ENCODE data around the gene FBLN2. TPM values are rescaled to one million over a fixed set of nuclear protein-coding genes. Genes with fewer than 3 reads are reported as not detected.

FBLN2 gene
- polyA plus RNA-seq, 4 donors, result 0.45 to 30.8 (median 2.9) TPM

DNA sequence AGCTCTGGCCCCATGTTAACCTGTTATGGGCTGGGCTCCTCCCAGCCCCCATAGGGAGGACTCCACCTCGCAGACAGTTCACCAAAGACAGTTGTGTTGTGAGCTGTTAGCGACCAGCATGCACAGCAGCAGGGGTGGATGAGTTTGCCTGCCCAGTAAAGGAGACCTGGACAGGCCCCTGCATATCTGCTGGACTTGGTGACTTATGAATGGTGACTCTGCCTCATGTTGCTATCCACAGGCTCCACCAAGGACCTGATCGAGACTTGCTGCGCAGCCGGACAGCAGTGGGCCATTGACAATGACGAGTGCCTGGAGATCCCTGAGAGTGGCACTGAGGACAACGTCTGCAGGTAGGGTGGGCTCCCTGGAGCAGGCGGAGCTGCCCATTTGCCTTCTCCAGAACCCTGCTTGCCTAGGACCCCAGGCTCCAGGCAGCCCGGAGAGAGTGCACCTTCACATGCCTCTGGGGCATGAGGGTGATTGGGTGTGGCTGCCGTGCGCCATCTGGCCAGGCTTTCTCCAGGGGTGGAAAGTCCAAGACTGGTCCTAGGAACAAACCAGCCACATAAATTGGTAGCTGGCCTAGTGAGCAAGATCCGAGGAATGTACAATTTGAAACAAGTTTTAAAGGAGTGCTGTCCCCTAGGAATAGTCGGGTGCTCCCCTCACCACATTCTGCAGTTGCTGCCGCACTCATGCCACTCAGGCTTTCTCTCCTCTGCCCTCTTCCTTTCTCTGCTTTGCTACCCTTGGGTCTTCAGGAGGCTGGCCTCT lies 59.1 kb downstream of the FBLN2 start:
- Histone ChIP-seq H3K4me3 (ENCODE audit: low read depth in 1 of 3, low read length in 3 of 3) (no peak overlapping the region), H3K4me1 (ENCODE audit: control insufficient read depth in 3 of 3, insufficient read depth in 2 of 3, low read depth in 1 of 3, low read length in 2 of 3) (no peaks in the 10 kb centered on the region), H3K27ac (ENCODE audit: low read depth in 1 of 3, low read length in 2 of 3) (no peak overlapping the region), H3K36me3 (ENCODE audit: control insufficient read depth in 3 of 3, insufficient read depth in 2 of 3, low read depth in 1 of 3, low read length in 3 of 3) (no peaks in the 10 kb centered on the region), H3K9me3 (ENCODE audit: control insufficient read depth in 2 of 2, insufficient read depth in 1 of 2, low read depth in 1 of 2, low read length in 1 of 2) (no peaks in the 10 kb centered on the region), H3K27me3 (ENCODE audit: control insufficient read depth in 3 of 3, insufficient read depth in 3 of 3, low read length in 3 of 3) (no peaks in the 10 kb centered on the region)
- 62 to 81% (median 74%) methylated on average over 14 of the region's 14 CpGs for WGBS, 3 donors
- FAIRE-seq, result no peak
- peak in 1 of 2 donors; percentile 33 for DNase-seq

DNA sequence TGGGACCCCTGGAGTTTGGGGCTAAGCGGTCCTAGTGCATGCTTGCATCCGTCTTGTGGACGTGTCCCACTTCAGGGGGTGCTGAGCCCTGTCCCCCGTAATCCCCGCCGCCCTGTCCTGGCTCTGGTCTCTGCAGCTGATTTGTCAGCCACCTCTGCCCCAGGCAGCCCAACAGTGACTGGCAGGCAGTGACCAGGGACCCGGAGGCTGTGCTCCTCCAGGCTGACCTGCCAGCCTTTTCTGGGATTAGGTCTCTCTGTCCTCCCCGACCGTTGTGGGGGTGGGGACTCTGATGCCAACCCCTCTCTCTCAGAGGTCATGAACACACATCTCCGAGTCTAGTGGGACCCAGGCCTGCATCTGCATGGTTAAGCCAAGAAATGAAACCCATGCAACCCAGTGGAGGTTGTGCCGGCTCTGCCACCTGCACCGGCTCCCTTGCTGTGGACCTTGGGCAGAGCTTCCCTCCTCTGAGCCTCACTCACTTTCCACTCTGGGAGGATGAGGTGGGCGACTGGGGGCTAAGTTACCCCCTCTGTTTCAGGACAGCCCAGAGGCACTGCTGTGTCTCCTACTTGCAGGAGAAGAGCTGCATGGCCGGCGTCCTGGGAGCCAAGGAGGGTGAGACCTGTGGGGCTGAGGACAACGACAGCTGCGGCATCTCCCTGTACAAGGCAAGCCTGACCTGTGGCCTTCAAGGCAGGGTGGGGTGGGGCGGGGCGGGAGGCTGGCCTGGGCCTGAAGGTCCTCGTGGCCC lies 60.2 kb downstream of the FBLN2 start:
- no peaks in the 10 kb centered on the region for H3K27me3 ChIP-seq (ENCODE audit: control insufficient read depth in 3 of 3, insufficient read depth in 3 of 3, low read length in 3 of 3)
- no peaks in the 10 kb centered on the region for H3K9me3 ChIP-seq (ENCODE audit: control insufficient read depth in 2 of 2, insufficient read depth in 1 of 2, low read depth in 1 of 2, low read length in 1 of 2)
- DNase-seq (no peak), FAIRE-seq (no peak)
- H3K36me3 ChIP-seq (ENCODE audit: control insufficient read depth in 3 of 3, insufficient read depth in 2 of 3, low read depth in 1 of 3, low read length in 3 of 3), result no peaks in the 10 kb centered on the region
- no peak overlapping the region for H3K4me3 ChIP-seq (ENCODE audit: low read depth in 1 of 3, low read length in 3 of 3)
- no peak overlapping the region for H3K27ac ChIP-seq (ENCODE audit: low read depth in 1 of 3, low read length in 2 of 3)
- H3K4me1 ChIP-seq (ENCODE audit: control insufficient read depth in 3 of 3, insufficient read depth in 2 of 3, low read depth in 1 of 3, low read length in 2 of 3), result no peaks in the 10 kb centered on the region
- 82 to 85% (median 84%) methylated on average over 18 to 20 of the region's 20 CpGs for WGBS, 3 donors

DNA sequence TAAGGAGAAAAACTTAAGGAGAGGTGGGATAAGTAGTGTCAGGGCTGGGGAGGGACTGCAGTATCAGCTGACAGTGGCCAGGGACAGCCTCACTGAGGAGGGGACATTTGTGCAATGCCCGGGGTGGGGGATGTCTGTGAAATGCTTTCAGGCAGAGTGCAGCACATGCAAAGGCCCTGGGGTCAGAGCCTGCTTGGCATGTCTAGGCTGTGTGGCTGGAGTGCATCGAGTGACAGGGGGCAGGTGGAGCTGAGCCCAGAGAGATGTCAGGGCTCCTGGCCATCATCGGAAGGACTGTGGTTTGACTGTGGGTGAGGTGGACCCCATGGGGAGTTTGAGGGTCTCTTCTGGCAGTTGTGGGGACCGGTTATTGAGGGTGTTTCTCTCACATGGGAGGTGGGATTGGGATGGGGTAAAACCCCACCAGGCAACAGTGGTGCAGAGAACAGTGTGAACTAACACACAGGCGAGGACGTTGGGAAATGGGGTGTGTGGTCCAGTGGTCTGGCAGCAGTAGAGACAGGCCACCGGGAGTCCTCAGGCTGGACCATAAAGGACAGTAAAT lies 61.2 kb downstream of the FBLN2 start:
- no peak for DNase-seq
- Histone ChIP-seq H3K27me3 (ENCODE audit: control insufficient read depth in 3 of 3, insufficient read depth in 3 of 3, low read length in 3 of 3) (no peaks in the 10 kb centered on the region), H3K27ac (ENCODE audit: low read depth in 1 of 3, low read length in 2 of 3) (no peak overlapping the region), H3K36me3 (ENCODE audit: control insufficient read depth in 3 of 3, insufficient read depth in 2 of 3, low read depth in 1 of 3, low read length in 3 of 3) (no peaks in the 10 kb centered on the region), H3K4me1 (ENCODE audit: control insufficient read depth in 3 of 3, insufficient read depth in 2 of 3, low read depth in 1 of 3, low read length in 2 of 3) (no peaks in the 10 kb centered on the region), H3K9me3 (ENCODE audit: control insufficient read depth in 2 of 2, insufficient read depth in 1 of 2, low read depth in 1 of 2, low read length in 1 of 2) (no peaks in the 10 kb centered on the region), H3K4me3 (ENCODE audit: low read depth in 1 of 3, low read length in 3 of 3) (no peak overlapping the region)
- FAIRE-seq, result no peak
- 82 to 86% (median 84%) methylated on average over 7 of the region's 7 CpGs for WGBS, 3 donors

DNA sequence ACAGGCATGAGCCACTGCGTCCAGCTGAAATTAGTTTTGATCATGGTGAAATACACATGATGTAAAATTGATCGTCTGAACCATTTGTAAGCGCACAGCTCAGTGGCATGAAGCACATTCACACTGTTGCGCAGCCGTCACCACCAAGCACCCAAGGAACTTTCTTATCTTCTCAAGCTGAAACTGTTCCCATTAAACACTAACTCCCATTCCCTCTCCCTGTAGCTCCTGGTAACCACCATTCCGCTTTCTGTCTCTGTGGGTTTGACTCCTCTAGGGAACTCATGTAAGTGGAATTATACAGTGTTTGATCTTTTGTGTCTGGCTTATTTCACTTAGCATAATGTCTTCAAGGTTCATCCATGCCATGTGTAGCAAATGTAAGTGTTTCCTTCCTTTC lies 62.3 kb downstream of the FBLN2 start:
- Histone ChIP-seq H3K9me3 (ENCODE audit: control insufficient read depth in 2 of 2, insufficient read depth in 1 of 2, low read depth in 1 of 2, low read length in 1 of 2) (no peaks in the 10 kb centered on the region), H3K27me3 (ENCODE audit: control insufficient read depth in 3 of 3, insufficient read depth in 3 of 3, low read length in 3 of 3) (no peaks in the 10 kb centered on the region), H3K36me3 (ENCODE audit: control insufficient read depth in 3 of 3, insufficient read depth in 2 of 3, low read depth in 1 of 3, low read length in 3 of 3) (no peaks in the 10 kb centered on the region), H3K4me1 (ENCODE audit: control insufficient read depth in 3 of 3, insufficient read depth in 2 of 3, low read depth in 1 of 3, low read length in 2 of 3) (no peaks in the 10 kb centered on the region), H3K27ac (ENCODE audit: low read depth in 1 of 3, low read length in 2 of 3) (no peak overlapping the region), H3K4me3 (ENCODE audit: low read depth in 1 of 3, low read length in 3 of 3) (no peak overlapping the region)
- FAIRE-seq (no peak), DNase-seq (no peak)
- 76 to 90% (median 90%) methylated on average over 6 of the region's 6 CpGs for WGBS, 3 donors

DNA sequence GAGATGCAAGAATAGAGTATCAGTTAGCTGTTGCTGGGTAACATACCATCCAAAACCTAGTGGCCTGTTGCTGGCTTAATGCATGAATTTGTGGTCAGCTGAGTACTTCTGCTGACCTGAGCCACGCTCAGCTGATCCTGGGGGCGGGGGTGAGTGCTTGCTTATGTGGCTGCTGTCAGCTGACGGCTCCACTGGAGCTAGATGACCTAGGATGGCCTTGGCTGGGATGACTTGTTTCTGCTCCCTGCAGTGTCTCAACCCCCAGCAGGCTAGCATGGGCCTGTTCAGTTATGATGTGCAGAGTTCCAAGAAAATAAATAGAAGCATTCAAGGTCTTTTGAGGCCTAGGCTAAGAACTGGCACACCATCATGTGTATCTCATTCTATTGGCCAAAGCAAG lies 63.9 kb downstream of the FBLN2 start:
- no peak overlapping the region for H3K27ac ChIP-seq (ENCODE audit: low read depth in 1 of 3, low read length in 2 of 3)
- DNase-seq (no peak), FAIRE-seq (no peak)
- no peaks in the 10 kb centered on the region for H3K27me3 ChIP-seq (ENCODE audit: control insufficient read depth in 3 of 3, insufficient read depth in 3 of 3, low read length in 3 of 3)
- H3K9me3 ChIP-seq (ENCODE audit: control insufficient read depth in 2 of 2, insufficient read depth in 1 of 2, low read depth in 1 of 2, low read length in 1 of 2), result no peaks in the 10 kb centered on the region
- no peaks in the 10 kb centered on the region for H3K36me3 ChIP-seq (ENCODE audit: control insufficient read depth in 3 of 3, insufficient read depth in 2 of 3, low read depth in 1 of 3, low read length in 3 of 3)
- no peak overlapping the region for H3K4me3 ChIP-seq (ENCODE audit: low read depth in 1 of 3, low read length in 3 of 3)
- 82 to 87% (median 85%) methylated on average over 3 of the region's 3 CpGs for WGBS, 3 donors
- no peaks in the 10 kb centered on the region for H3K4me1 ChIP-seq (ENCODE audit: control insufficient read depth in 3 of 3, insufficient read depth in 2 of 3, low read depth in 1 of 3, low read length in 2 of 3)

DNA sequence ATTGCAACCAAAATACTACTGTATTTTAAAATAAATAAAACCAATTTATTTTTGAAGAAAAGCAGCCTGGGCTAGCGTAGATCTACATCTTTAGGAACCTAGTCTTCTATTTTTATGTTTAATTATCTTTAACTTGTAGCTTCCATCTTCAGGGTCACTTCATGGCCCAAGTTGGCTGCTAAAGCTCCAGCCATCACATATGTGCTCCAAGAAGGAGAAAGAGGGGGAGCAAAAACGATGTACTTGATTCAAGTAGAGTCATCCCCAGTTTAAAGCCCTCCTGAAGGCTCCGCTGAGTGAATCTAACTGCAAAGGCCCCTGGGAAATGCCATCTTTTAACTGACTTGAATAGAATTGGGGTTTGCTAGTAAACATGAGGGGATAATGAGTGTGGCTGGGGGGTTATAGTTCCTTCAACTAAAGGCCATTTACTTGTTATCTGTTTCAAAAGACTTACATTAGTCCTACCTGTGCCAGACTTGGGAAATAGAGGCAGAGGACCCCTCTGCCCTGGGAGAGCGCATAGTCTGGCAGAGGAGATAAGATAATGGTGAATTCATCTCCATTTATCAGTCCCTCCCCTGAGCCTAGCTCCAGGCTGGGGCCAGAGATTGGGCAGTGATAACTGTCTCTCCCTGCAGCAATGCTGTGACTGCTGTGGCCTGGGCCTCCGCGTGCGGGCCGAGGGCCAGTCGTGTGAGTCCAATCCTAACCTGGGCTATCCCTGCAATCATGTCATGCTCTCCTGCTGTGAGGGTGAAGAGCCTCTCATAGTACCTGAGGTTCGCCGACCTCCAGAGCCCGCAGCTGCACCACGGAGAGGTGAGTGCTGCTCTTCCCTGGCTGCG lies 64.6 kb downstream of the FBLN2 start:
- Histone ChIP-seq H3K27ac (ENCODE audit: low read depth in 1 of 3, low read length in 2 of 3) (no peak overlapping the region), H3K9me3 (ENCODE audit: control insufficient read depth in 2 of 2, insufficient read depth in 1 of 2, low read depth in 1 of 2, low read length in 1 of 2) (no peaks in the 10 kb centered on the region), H3K36me3 (ENCODE audit: control insufficient read depth in 3 of 3, insufficient read depth in 2 of 3, low read depth in 1 of 3, low read length in 3 of 3) (no peaks in the 10 kb centered on the region), H3K27me3 (ENCODE audit: control insufficient read depth in 3 of 3, insufficient read depth in 3 of 3, low read length in 3 of 3) (no peaks in the 10 kb centered on the region), H3K4me3 (ENCODE audit: low read depth in 1 of 3, low read length in 3 of 3) (no peak overlapping the region), H3K4me1 (ENCODE audit: control insufficient read depth in 3 of 3, insufficient read depth in 2 of 3, low read depth in 1 of 3, low read length in 2 of 3) (no peaks in the 10 kb centered on the region)
- 86 to 90% (median 87%) methylated on average over 14 of the region's 14 CpGs for WGBS, 3 donors
- no peak for FAIRE-seq
- no peak for DNase-seq

DNA sequence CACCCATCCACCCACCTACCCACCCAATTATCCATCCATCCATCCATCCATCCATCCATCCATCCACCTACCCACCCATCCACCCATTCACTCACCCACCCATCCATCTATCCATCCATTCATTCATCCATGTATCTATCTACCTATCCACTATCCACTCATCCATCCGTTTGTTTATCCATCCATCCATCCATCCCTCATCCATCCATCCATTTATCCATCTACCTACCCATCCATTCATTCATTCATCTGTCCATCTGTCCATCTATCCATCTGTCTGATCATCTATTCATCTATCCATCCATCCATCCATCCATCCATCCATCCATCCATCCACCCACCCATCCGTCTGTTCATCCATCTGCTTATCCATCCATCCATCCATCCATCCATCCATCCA lies 65.7 kb downstream of the FBLN2 start:
- no peaks in the 10 kb centered on the region for H3K27me3 ChIP-seq (ENCODE audit: control insufficient read depth in 3 of 3, insufficient read depth in 3 of 3, low read length in 3 of 3)
- 85 to 90% (median 86%) methylated on average over 2 of the region's 2 CpGs for WGBS, 3 donors
- no peak for FAIRE-seq

DNA sequence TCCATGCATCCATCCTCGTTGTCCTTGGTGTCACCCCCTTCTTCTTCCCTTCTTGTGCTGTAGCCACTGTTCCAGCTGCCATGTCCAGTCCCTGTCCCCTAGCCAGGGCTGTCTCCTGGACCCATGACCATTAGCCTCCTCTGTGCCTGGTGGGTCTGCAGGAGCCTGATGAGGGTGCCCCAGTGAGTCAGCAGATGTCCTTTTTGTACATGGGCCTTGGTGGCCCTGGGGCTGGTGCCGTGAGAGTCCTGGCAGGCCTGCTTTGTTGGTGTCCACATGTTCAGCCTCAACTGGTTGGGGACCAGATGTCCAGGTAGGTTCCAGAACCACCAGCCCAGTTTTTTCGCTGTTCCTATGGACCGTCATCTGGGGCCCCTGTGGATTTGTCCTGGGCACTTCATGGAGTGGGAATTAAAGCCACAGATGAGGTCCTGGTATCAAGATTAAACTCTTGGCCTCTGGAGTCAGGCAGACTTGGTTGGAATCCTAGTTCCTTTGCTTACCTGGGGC lies 66.1 kb downstream of the FBLN2 start:
- 81 to 93% (median 92%) methylated on average over 4 of the region's 4 CpGs for WGBS, 3 donors
- Histone ChIP-seq H3K27ac (ENCODE audit: low read depth in 1 of 3, low read length in 2 of 3) (no peak overlapping the region), H3K4me1 (ENCODE audit: control insufficient read depth in 3 of 3, insufficient read depth in 2 of 3, low read depth in 1 of 3, low read length in 2 of 3) (no peaks in the 10 kb centered on the region), H3K4me3 (ENCODE audit: low read depth in 1 of 3, low read length in 3 of 3) (no peak overlapping the region), H3K27me3 (ENCODE audit: control insufficient read depth in 3 of 3, insufficient read depth in 3 of 3, low read length in 3 of 3) (no peaks in the 10 kb centered on the region), H3K9me3 (ENCODE audit: control insufficient read depth in 2 of 2, insufficient read depth in 1 of 2, low read depth in 1 of 2, low read length in 1 of 2) (no peaks in the 10 kb centered on the region), H3K36me3 (ENCODE audit: control insufficient read depth in 3 of 3, insufficient read depth in 2 of 3, low read depth in 1 of 3, low read length in 3 of 3) (no peaks in the 10 kb centered on the region)
- no peak for FAIRE-seq
- DNase-seq, result no peak

More for the DNA sequence above, 65.7 kb downstream of the FBLN2 start:
- H3K4me3 ChIP-seq (ENCODE audit: low read depth in 1 of 3, low read length in 3 of 3), result no peak overlapping the region
- H3K36me3 ChIP-seq (ENCODE audit: control insufficient read depth in 3 of 3, insufficient read depth in 2 of 3, low read depth in 1 of 3, low read length in 3 of 3), result no peaks in the 10 kb centered on the region
- no peaks in the 10 kb centered on the region for H3K4me1 ChIP-seq (ENCODE audit: control insufficient read depth in 3 of 3, insufficient read depth in 2 of 3, low read depth in 1 of 3, low read length in 2 of 3)
- DNase-seq, result no peak
- no peak overlapping the region for H3K27ac ChIP-seq (ENCODE audit: low read depth in 1 of 3, low read length in 2 of 3)
- H3K9me3 ChIP-seq (ENCODE audit: control insufficient read depth in 2 of 2, insufficient read depth in 1 of 2, low read depth in 1 of 2, low read length in 1 of 2), result no peaks in the 10 kb centered on the region

Data from small intestine (tissue), 7 donors.